Astrocyte of the cerebellum (primary cell): ENCODE data around the gene TMEM141.

Experiments
- DNase-seq: peaks from one replicate; pipeline ENCODE4 v3.0.0-alpha.2; 2011; ENCODE audit warnings: low read depth
- H3K4me3 ChIP-seq: 2 replicates; pipeline ENCODE4 v1.5.1; 2011; ENCODE audit warnings: mild to moderate bottlenecking, low read depth, low read length, moderate library complexity
- CTCF ChIP-seq: IDR thresholded peaks from 2 replicates; pipeline ENCODE4 v1.5.1; 2012; ENCODE audit warnings: low read length, low read depth, moderate library complexity, mild to moderate bottlenecking; ENCODE audit errors: missing control alignments
- in situ Hi-C: cut with HindIII; loops from 2 replicates; pipeline ENCODE4 v1.10.0; 2017; ENCODE audit warnings: low sequenced_read_pairs

The TMEM141 gene

GRCh38 chr9:136773386-136774044 is 17.6 kb upstream of the TMEM141 start:
- H3K4me3 ChIP-seq: no peak overlapping the region
- TF ChIP-seq CTCF: no peak
- DNase-seq: no peak
- in situ Hi-C loops: no loop called here

GRCh38 chr9:136774416-136775045 is 16.6 kb upstream of the TMEM141 start:
- no peak for DNase-seq
- no peak for TF ChIP-seq CTCF
- in situ Hi-C loops: loop anchor here (25.0 kb wide), 1 partner anchor 263 kb away; the partner anchor contains the start of genes ABCA2, FUT7 and NPDC1
- no peak overlapping the region for H3K4me3 ChIP-seq

- no peak overlapping the region for H3K4me3 ChIP-seq
- TF ChIP-seq CTCF: no peak
- DNase-seq: no peak
- in situ Hi-C loops: loop anchor here (25.0 kb wide), 1 partner anchor 262 kb away; the partner anchor contains the start of genes ABCA2, FUT7 and NPDC1
Observed at GRCh38 chr9:136775191-136775590, 16.0 kb upstream of the TMEM141 start.

- no peak for TF ChIP-seq CTCF
- in situ Hi-C loops: loop anchor here (25.0 kb wide), 1 partner anchor 260 kb away; the partner anchor contains the start of genes ABCA2, FUT7 and NPDC1
- H3K4me3 ChIP-seq: no peak overlapping the region
- no peak for DNase-seq
Observed at GRCh38 chr9:136776947-136777346, 14.2 kb upstream of the TMEM141 start.

GRCh38 chr9:136777359-136777758 is 13.8 kb upstream of the TMEM141 start:
- no peak overlapping the region for H3K4me3 ChIP-seq
- no peak for TF ChIP-seq CTCF
- no peak for DNase-seq
- in situ Hi-C loops: loop anchor here (25.0 kb wide), 1 partner anchor 260 kb away; the partner anchor contains the start of genes ABCA2, FUT7 and NPDC1

GRCh38 chr9:136779808-136780207 is 11.3 kb upstream of the TMEM141 start:
- in situ Hi-C loops: loop anchor here (25.0 kb wide), 1 partner anchor 257 kb away; the partner anchor contains the start of genes ABCA2, FUT7 and NPDC1
- no peak for DNase-seq
- H3K4me3 ChIP-seq: no peak overlapping the region
- TF ChIP-seq CTCF: peak; percentile 36
